Endometrial microvascular endothelial cells (primary cell): ENCODE data around the gene MRPL10. TPM values are rescaled to one million over a fixed set of nuclear protein-coding genes. Genes with fewer than 3 reads are reported as not detected.

Experiments used
- in situ Hi-C: cut with HindIII; loops from 2 replicates; pipeline ENCODE4 v1.10.0; 2017; ENCODE audit warnings: low sequenced_read_pairs, low pct_unique_long_range_greater_than_20kb; ENCODE audit errors: inconsistent ontology term
- total RNA-seq: library from RNA; depleted of rRNA; stranded (reverse); fragments of >200 nt; gene quantifications from one replicate; pipeline ENCODE4 v1.2.3, GENCODE V29; 2015; ENCODE audit errors: inconsistent ontology term

MRPL10 gene
- total RNA-seq, 1 donor from 2014 or later = 41.9 TPM

GRCh38 chr17:47819475-47819874 is 11.9 kb downstream of the MRPL10 start:
- in situ Hi-C loops = no loop called here

- in situ Hi-C loops = no loop called here
Observed at GRCh38 chr17:47818002-47818695, 13.2 kb downstream of the MRPL10 start.

- in situ Hi-C loops = no loop called here
Observed at GRCh38 chr17:47816947-47817346, 14.4 kb downstream of the MRPL10 start.

- in situ Hi-C loops = no loop called here
Observed at GRCh38 chr17:47816111-47816735, 15.1 kb downstream of the MRPL10 start.

- in situ Hi-C loops = no loop called here
Observed at GRCh38 chr17:47815106-47815918, 16.0 kb downstream of the MRPL10 start.

- in situ Hi-C loops = no loop called here
Observed at GRCh38 chr17:47813512-47814031, 17.8 kb downstream of the MRPL10 start.

- in situ Hi-C loops = no loop called here
Observed at GRCh38 chr17:47813077-47813476, 18.3 kb downstream of the MRPL10 start.

- in situ Hi-C loops = no loop called here
Observed at GRCh38 chr17:47812146-47812920, 19.0 kb downstream of the MRPL10 start.

- in situ Hi-C loops = no loop called here
Observed at GRCh38 chr17:47811709-47812108, 19.6 kb downstream of the MRPL10 start.

GRCh38 chr17:47810901-47811635 is 20.3 kb downstream of the MRPL10 start:
- in situ Hi-C loops = no loop called here

GRCh38 chr17:47810200-47810821 is 21.0 kb downstream of the MRPL10 start:
- in situ Hi-C loops = no loop called here

- in situ Hi-C loops = no loop called here
Observed at GRCh38 chr17:47808830-47809480, 22.4 kb downstream of the MRPL10 start.

GRCh38 chr17:47808036-47808829 is 23.1 kb downstream of the MRPL10 start:
- in situ Hi-C loops = no loop called here

- in situ Hi-C loops = no loop called here
Observed at GRCh38 chr17:47807421-47807820, 23.9 kb downstream of the MRPL10 start.

- in situ Hi-C loops = no loop called here
Observed at GRCh38 chr17:47806913-47807255, 24.5 kb downstream of the MRPL10 start.

- in situ Hi-C loops = no loop called here
Observed at GRCh38 chr17:47806026-47806912, 25.1 kb downstream of the MRPL10 start.
